CD1c-positive myeloid dendritic cell (primary cell): Measurements from ENCODE around the gene ARHGEF16.

Experiments
- DNase-seq: peaks from one replicate; pipeline ENCODE4 v3.0.0-alpha.2; 2016; ENCODE audit errors: extremely low spot score

Gene ARHGEF16

GRCh38 chr1:3482378-3482849 is 27.9 kb downstream of the ARHGEF16 start:
- no peak for DNase-seq

GRCh38 chr1:3483380-3483779 is 28.9 kb downstream of the ARHGEF16 start:
- DNase-seq, result no peak

- DNase-seq, result peak; percentile 45
These were observed 29.5 kb downstream of the ARHGEF16 start for GRCh38 chr1:3483801-3484444.

DNA sequence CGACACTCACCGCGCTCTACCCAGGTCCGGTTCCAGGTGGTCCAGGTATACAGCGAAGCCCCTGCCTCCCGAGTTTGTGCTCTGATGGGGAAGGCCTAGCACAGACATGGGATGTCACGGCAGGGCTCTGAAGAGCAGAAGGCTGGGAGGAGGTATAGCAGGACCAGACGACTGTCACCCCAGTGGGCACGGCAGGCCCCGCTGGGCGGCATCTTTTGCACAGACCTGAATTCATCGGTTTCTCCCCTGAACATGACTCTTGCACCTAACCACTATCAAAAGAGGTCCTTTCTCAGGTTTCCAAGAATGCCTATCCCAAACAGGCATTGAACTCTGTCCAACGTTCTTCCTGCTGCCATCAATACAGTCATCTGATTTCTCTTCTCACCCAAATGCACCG is 30.6 kb downstream of the ARHGEF16 start:
- DNase-seq, result no peak

DNA sequence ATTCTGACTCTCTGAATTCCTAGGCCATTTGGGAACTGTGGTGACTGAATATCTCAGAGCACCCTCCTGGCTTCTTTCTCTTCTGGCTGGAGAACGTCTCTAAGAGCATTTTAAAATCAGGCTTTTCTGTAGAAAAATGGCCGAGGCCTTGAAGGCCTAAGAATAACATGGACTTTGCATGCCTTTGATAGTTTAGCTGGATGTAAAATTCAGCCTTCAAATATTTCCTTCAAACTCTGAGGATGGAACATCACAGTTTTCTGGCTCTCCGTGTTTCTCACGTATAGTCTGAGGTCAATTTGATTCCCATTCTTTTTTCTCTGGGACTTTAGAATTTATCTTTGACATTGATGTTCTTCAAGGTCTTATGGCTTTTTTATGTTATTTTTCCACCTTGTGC is 34.0 kb downstream of the ARHGEF16 start:
- DNase-seq, result no peak

DNA sequence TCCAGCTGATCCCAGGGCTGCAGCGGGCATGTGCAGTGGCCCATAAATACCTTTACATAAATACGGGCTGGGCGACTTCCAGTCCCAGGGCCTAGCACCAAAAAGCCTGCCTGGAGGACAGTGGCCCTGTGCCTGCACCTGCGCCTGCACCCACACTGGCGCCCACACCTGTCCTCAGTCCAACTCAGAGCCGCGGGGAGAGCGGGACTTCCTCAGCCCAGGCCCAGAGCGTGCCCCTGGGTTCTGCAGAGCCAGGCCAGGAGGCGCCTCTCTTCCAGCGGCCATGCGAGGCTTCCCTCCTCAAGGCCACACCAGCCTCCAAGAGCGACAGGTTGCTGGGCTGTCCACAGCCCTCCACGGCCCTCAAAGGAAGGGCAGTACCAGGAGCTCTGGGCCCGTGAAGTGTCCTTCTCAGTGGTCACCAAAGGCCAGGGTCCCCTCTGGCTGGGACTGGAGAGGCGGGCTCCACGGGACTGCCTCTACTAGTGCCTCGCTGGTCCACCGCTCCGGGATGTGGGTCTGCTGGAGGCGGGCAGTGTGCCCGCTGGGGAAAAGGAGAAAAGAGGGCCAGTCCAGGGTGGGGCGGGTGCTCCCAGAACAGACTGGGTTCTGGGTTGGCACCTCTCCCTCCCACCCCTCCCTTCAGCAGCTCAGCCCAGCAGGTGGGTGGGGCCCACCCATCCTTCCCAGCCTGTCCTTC is 35.7 kb downstream of the ARHGEF16 start:
- no peak for DNase-seq

DNA sequence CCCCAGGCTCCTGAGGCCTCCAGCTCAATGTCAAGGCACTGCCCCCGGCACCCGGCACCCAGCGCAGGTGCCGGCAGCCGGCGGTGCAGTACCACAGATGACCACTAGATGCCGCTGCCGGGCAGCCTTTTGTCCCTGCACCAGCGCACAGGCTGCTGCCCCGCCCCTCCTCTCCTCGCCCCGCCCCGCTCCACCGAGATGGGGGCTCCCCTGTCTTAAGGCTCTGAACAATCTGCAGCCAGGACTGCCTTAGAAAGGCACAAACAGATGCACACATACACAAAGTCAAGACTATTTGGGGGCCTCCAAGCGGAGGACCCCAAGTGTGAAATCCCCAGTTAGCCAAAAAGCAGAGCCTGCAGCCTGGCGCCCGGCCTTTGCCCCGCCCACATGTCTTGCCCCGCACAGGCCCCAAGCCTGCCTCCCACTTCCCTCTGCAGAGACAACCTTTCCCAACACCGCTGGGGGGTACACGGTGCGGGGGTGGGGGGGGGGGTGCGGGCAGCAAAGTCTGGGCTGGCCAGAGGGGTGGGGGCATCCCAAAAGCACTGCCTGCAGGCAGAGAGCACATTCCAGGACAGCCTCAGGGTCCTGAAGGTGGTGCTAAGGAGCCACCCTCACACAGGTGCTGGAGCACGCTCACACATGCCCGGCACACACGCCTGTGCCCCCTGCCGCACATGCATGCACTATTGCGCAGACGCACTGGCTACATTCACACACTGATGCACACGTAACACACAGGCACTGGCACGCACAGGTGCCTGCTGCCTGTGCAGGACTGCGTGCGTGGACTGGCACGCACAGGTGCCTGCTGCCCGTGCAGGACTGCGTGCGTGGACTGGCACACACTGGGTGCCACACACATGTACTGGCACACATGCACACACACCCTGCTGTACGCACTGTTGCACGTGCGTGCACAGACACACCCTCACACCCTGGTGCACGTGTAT is 37.1 kb downstream of the ARHGEF16 start:
- peak; percentile 82 for DNase-seq

- no peak for DNase-seq
These were observed 38.2 kb downstream of the ARHGEF16 start for GRCh38 chr1:3492545-3493246.

GRCh38 chr1:3494321-3495308 is 40.1 kb downstream of the ARHGEF16 start:
- no peak for DNase-seq

- no peak for DNase-seq
These were observed 41.6 kb downstream of the ARHGEF16 start for GRCh38 chr1:3495776-3496745.

DNA sequence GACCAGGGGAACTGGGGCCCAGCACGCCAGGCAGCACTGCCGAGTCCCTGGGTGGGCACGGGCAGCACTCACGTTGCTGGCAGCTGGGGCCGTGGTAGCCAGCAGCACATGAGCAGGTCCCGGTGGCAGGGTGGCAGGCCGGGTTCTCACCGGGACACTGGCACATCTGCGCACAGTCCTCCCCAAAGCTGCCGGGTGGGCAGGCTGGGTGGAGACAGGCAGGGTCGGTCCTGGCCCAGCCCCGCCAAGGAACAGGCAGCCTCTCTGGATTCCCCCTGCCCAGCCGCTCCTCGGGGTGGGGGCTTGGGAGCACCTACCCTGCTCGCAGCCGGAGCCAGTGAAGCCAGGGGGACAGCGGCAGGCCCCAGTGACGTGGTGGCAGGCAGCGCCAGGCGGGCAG is 42.5 kb downstream of the ARHGEF16 start:
- no peak for DNase-seq

DNA sequence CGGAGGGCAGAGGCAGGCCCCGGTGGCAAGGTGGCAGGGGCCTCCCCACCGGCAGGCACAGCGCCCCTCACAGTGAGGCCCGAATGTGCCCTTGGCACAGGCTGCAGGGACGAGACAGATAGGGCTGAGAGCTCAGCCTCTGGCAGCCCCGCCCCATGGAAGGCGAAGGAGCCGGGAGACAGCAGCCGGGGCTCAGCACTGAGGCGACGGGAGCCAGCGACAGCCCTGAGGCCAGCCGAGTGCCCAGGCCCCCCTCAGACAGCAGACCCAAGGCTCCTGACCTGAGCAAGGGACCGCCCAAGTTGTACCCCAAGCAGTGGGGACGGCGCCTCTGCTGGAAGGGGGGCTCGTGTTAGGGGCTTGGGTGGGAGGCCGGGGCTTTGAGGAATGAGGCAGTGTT is 43.1 kb downstream of the ARHGEF16 start:
- DNase-seq, result no peak

DNA sequence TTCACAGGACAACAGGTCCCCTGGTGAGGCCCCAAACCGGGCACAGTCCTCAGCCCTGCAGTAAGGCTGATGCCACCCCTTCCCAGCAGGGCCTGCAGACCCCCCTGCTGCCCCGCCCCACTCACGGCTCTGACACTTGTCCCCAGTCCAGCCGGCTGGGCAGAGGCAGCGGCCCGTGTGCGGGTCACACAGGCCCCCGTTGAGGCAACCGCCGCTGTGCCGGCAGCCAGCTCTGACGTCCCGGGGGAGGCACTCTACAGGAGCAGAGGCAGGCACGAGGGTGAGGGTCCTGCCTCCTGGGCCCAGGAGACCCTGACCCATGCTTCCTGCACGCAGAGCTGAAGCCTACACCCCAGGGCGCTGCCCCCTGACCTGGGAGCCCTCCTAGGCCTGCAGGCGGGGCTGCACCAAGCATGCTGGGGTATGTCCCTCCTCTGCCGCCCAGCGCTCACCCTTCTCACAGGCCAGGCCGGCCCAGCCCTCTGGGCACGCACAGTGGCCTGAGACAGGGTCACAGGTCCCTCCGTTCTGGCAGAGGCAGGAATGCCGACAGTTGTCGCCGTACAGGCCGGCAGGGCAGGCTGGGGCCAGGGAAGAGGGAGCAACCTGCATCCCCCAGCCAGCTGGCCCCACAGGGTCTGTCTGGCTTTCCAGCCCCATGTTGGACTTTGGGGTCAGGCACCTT is 43.9 kb downstream of the ARHGEF16 start:
- DNase-seq, result no peak

DNA sequence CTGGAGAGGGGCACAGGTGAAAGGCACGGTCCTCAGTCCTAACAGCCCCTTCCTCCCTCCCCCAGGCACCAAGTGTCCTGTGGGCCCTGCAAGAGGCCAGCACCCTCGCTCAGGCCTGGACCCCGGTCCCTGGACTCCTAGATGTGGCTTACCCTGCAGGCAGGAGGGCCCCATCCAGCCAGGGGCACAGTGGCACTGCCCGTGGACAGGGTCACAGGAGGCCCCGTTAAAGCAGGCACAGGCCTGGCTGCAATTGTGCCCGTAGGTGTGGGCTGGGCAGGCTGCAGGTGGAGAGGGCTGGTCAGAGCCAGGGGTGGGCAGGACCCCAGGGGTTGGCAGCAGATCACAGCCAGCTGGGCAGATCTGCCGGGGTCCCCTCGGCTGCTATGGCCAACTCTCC is 44.5 kb downstream of the ARHGEF16 start:
- DNase-seq, result no peak

DNA sequence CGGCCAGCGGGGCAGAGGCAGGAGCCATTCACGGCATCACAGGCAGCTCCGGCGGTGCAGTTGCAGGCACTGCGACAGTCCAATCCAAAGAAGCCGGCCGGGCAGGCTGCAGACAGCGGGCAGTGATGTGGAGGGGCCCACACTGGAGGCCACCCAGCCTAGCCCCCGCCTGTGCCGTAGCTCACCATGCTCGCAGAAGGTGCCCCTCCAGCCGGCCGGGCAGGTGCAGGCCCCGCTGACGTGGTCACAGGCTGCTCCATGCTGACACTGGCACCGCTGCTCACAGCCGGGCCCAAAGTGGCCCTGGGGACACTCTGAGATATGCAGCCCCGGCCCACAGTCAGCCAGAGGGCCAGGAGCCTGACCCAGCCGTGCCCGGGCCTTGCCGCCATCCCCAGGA is 45.1 kb downstream of the ARHGEF16 start:
- no peak for DNase-seq

GRCh38 chr1:3500265-3500835 is 45.9 kb downstream of the ARHGEF16 start:
- DNase-seq, result no peak

GRCh38 chr1:3501437-3501836 is 47.0 kb downstream of the ARHGEF16 start:
- DNase-seq, result no peak

DNA sequence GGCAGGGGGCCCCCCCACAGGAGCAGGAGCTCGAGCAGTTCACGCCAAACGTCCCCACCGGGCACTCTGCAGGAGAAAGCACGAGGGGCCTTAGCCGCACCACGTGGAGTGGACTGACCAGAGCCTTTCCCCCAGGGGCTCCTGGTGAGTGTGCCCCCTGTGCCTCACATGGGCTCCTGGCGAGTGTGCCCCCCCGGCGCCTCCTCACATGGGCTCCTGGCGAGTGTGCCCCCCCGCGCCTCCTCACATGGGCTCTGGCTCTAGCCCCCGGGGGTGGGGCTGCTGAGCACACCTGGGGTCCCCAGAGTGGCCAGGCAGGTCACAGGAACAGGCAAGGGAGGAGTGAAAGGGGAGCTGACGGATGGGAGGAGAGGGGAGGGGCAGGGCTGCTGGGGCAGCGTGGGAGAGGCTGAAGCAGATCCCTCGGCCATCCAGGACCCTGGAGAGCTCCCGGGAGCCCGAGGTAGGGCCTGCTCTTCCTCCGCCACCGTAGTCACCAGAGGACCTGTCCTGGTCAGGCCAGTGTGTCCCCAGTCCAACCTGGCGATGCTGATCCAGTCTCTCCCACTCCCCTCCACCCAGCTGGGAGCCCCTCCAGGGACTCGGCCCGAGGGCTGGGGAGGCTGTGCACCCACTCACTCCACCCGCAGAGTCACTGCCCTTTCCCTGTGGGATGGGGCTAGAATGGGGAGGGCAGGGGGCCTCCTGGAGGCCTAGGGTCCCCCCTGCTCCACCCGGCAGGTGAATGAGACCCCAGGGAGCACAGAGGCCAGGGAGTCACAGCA is 47.6 kb downstream of the ARHGEF16 start:
- DNase-seq, result no peak
